Right atrium auricular region (tissue), 2 donors: ENCODE measurements around the gene APOB. TPM values are rescaled to one million over a fixed set of nuclear protein-coding genes. Genes with fewer than 3 reads are reported as not detected.

Experiments
- DNase-seq: peaks from one replicate; pipeline ENCODE4 v3.0.0-alpha.2; 2019; ENCODE audit warnings: low spot score
- H3K27ac ChIP-seq, 2 donors: fragments of 200-600 bp; sonication (generic); 1 replicate in 1 of 2; 2 replicates in 1 of 2; pipeline ENCODE4 v1.5.1; 2016 to 2019
- H3K27me3 ChIP-seq, 2 donors: fragments of 200-600 bp; sonication (generic); one replicate each; pipeline versions ENCODE4 v1.5.1 to v1.6.0; 2017 to 2019
- H3K36me3 ChIP-seq: fragments of 200-600 bp; sonication (generic); one replicate; pipeline ENCODE4 v1.5.1; 2016
- H3K4me1 ChIP-seq, 2 donors: fragments of 200-600 bp; sonication (generic); one replicate each; pipeline versions ENCODE4 v1.5.1 to v1.6.0; 2017 to 2019
- H3K4me3 ChIP-seq, 2 donors: fragments of 200-600 bp; sonication (generic); 1 replicate in 1 of 2; 2 replicates in 1 of 2; pipeline ENCODE4 v1.5.1; 2017 to 2019; ENCODE audit warnings: mild to moderate bottlenecking in 1 of 2, moderate library complexity in 1 of 2
- H3K9me3 ChIP-seq, 2 donors: fragments of 200-600 bp; sonication (generic); one replicate each; pipeline ENCODE4 v1.5.1; 2019
- total RNA-seq, 2 donors: library from RNA; depleted of rRNA; stranded (reverse); fragments of >200 nt; gene quantifications; one replicate each; pipeline ENCODE4 v1.1.0, GENCODE V29; 2016
- TF ChIP-seq, protein P1 (sequence below), 2 donors: fragments of 200-600 bp; sonication (generic); IDR thresholded peaks; one replicate each; pipeline ENCODE4 v1.5.1; 2019; ENCODE audit warnings: antibody characterized with exemption in 2 of 2

APOB gene
- total RNA-seq, 2 donors from 2014 or later = 20.1 to 45.3 TPM

GRCh38 chr2:21006423-21007128, 37.3 kb downstream of the APOB start:
- no peak overlapping the region for H3K27ac ChIP-seq
- peaks cover 13% of the 10 kb centered on the region for H3K36me3 ChIP-seq

DNA sequence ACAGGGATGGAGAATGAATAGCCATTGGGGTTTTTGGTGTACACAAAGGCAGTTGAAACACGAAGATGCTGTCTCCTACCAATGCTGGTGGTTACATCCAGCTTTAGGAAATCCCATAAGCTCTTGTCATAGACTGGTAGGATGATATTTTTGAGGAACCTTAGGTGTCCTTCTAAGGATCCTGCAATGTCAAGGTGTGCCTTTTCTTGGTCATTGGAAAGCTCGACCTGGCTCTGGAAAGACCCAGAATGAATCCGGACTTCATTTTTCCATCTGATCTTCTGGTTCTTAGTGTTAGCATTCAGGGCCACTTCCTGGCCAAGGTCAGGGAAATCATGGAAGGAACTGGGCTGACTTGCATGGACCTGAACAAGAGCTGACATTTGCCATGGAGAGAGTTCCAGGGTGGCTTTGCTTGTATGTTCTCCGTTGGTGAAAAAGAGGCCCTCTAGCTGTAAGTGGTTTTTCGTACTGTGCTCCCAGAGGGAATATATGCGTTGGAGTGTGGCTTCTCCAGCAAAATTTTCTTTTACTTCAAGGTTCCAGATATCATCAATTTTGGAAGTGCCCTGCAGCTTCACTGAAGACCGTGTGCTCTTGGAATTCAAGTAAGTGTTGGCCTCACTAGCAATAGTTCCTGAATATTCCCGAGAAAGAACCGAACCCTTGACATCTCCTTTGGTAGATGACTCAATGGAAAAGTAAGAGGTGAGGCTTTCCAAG, 38.0 kb downstream of the APOB start:
- no peak for DNase-seq
- H3K4me3 ChIP-seq = no peak overlapping the region
- TF ChIP-seq, protein P1, sequence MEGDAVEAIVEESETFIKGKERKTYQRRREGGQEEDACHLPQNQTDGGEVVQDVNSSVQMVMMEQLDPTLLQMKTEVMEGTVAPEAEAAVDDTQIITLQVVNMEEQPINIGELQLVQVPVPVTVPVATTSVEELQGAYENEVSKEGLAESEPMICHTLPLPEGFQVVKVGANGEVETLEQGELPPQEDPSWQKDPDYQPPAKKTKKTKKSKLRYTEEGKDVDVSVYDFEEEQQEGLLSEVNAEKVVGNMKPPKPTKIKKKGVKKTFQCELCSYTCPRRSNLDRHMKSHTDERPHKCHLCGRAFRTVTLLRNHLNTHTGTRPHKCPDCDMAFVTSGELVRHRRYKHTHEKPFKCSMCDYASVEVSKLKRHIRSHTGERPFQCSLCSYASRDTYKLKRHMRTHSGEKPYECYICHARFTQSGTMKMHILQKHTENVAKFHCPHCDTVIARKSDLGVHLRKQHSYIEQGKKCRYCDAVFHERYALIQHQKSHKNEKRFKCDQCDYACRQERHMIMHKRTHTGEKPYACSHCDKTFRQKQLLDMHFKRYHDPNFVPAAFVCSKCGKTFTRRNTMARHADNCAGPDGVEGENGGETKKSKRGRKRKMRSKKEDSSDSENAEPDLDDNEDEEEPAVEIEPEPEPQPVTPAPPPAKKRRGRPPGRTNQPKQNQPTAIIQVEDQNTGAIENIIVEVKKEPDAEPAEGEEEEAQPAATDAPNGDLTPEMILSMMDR (IDR thresholded peaks at IDR 0.05) = no peak
- H3K36me3 ChIP-seq = peaks cover 6% of the 10 kb centered on the region
- no peaks in the 10 kb centered on the region for H3K27me3 ChIP-seq
- no peaks in the 10 kb centered on the region for H3K9me3 ChIP-seq
- peaks cover 0 to under 1% of the 10 kb centered on the region in 2 donors for H3K4me1 ChIP-seq
- no peak overlapping the region for H3K27ac ChIP-seq

More at GRCh38 chr2:21006423-21007128, 37.3 kb downstream of the APOB start:
- no peaks in the 10 kb centered on the region for H3K27me3 ChIP-seq
- peaks cover 0 to 7% of the 10 kb centered on the region in 2 donors for H3K4me1 ChIP-seq
- H3K4me3 ChIP-seq = no peak overlapping the region
- DNase-seq = no peak
- no peaks in the 10 kb centered on the region for H3K9me3 ChIP-seq
- TF ChIP-seq, protein P1 (IDR thresholded peaks at IDR 0.05) = no peak

DNA sequence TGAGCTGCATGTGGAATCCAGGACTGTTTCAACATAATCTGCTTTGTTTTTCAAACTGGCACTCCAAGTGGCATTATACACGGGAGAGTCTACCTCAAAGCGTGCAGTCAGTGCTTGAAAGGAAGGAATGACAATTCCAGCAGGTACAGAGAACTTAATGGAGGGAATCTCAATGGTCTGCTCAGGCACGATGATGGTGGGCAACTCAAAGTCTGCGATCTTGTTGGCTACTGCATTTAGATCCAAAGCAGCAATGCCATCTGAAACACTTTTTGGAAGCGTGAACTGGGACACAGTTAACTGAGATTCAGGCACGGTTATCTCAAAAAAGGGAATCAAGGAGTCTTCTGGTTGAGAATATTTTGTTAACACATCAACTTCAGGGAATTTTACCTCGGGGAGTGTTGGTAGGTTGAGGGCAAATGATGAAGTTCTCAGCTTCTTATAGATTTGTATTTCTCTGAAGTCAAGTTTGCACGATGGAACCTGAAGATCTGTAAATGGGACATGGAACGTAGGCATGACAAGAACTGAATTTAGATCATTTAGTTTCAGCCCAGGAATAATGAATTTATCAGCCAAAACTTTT, 38.7 kb downstream of the APOB start:
- H3K27ac ChIP-seq = no peak overlapping the region
- no peak overlapping the region for H3K4me3 ChIP-seq
- no peaks in the 10 kb centered on the region for H3K4me1 ChIP-seq
- no peak for DNase-seq
- TF ChIP-seq, protein P1 (IDR thresholded peaks at IDR 0.05) = no peak
- no peaks in the 10 kb centered on the region for H3K36me3 ChIP-seq
- H3K9me3 ChIP-seq = no peaks in the 10 kb centered on the region
- H3K27me3 ChIP-seq = no peaks in the 10 kb centered on the region

DNA sequence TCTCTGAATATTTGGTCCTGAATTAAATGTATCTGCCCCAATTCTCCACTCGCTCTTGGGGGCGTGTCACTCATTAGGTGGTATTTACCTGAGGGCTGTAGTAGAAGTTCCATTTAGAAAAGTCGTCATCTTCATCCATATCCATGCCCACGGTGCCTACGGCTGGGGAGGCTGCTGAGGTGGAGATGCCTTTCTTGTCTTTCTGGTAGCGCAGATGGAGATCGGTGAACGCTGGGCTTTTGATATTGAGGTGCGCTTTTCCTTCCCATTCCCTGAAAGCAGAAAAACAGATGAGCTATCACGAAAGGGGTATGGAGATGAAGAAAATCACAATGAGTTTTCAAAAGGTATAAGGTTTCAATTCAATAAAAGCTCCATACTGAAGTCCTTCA, 39.7 kb downstream of the APOB start:
- DNase-seq = no peak
- H3K27me3 ChIP-seq = no peaks in the 10 kb centered on the region
- H3K9me3 ChIP-seq = no peaks in the 10 kb centered on the region
- no peaks in the 10 kb centered on the region for H3K36me3 ChIP-seq
- H3K4me3 ChIP-seq = no peak overlapping the region
- H3K27ac ChIP-seq = no peak overlapping the region
- H3K4me1 ChIP-seq = no peaks in the 10 kb centered on the region
- TF ChIP-seq, protein P1 (IDR thresholded peaks at IDR 0.05) = no peak

GRCh38 chr2:21003572-21004180, 40.2 kb downstream of the APOB start:
- no peak for DNase-seq
- H3K27me3 ChIP-seq = no peaks in the 10 kb centered on the region
- H3K4me3 ChIP-seq = no peak overlapping the region
- TF ChIP-seq, protein P1 (IDR thresholded peaks at IDR 0.05) = no peak
- no peak overlapping the region for H3K27ac ChIP-seq
- H3K4me1 ChIP-seq = no peaks in the 10 kb centered on the region
- no peaks in the 10 kb centered on the region for H3K9me3 ChIP-seq
- H3K36me3 ChIP-seq = no peaks in the 10 kb centered on the region
